H1 (cell line): ENCODE measurements around the gene CDT1. TPM values are rescaled to one million over a fixed set of nuclear protein-coding genes. Genes with fewer than 3 reads are reported as not detected.

ENCODE experiments used
- CTCF ChIA-PET: fragments of 300-600 bp; sonication (Branson Sonifier 250); formaldehyde crosslinking; loops from one replicate; lab custom pipeline; 2021; ENCODE audit not compliant: partially characterized antibody; lab: Charles Lee
- POLR2A ChIA-PET: fragments of 300-600 bp; sonication (Branson Sonifier 250); formaldehyde crosslinking; loops from one replicate; lab custom pipeline; 2021; ENCODE audit warnings: inconsistent platforms; ENCODE audit not compliant: partially characterized antibody; lab: Charles Lee
- DNase-seq, 2 experiments: peaks; one replicate each; pipeline versions ENCODE4 v3.0.0 to v3.0.0-alpha.2; 2010 to 2022; ENCODE audit warnings: low spot score in 2 of 2, low read depth in 1 of 2, mixed read lengths in 1 of 2
- FAIRE-seq: peaks from 2 replicates; lab custom pipeline; 2011; peaks lifted over from hg19 to GRCh38; lab: Jason Lieb, UNC
- H2AFZ ChIP-seq: 2 replicates; pipeline ENCODE4 v1.8.1; 2012; ENCODE audit warnings: low read length, inconsistent platforms
- H2AK5ac ChIP-seq: 2 replicates; pipeline ENCODE4 v1.6.1; 2013; ENCODE audit warnings: low read depth, low read length
- H2BK120ac ChIP-seq: replicated peaks from 2 replicates; pipeline ENCODE3; 2013; ENCODE audit warnings: low read depth, low read length, inconsistent platforms
- H2BK12ac ChIP-seq: 2 replicates; pipeline ENCODE4 v1.6.1; 2013; ENCODE audit warnings: low read depth, low read length
- H2BK15ac ChIP-seq: 2 replicates; pipeline ENCODE4 v1.6.1; 2013; ENCODE audit warnings: low read length
- H2BK20ac ChIP-seq: 2 replicates; pipeline ENCODE4 v1.6.1; 2013; ENCODE audit warnings: low read length
- H2BK5ac ChIP-seq: 2 replicates; pipeline ENCODE4 v1.6.1; 2013; ENCODE audit warnings: low read depth, low read length
- H3K14ac ChIP-seq: 2 replicates; pipeline ENCODE4 v1.6.1; 2013; ENCODE audit warnings: inconsistent platforms; ENCODE audit not compliant: insufficient read length
- H3K18ac ChIP-seq: 2 replicates; pipeline ENCODE4 v1.6.1; 2013; ENCODE audit warnings: low read length; ENCODE audit errors: extremely low read depth
- H3K23ac ChIP-seq: 2 replicates; pipeline ENCODE4 v1.6.1; 2013; ENCODE audit warnings: inconsistent platforms; ENCODE audit not compliant: insufficient read length
- H3K23me2 ChIP-seq: 2 replicates; pipeline ENCODE4 v1.6.1; 2013; ENCODE audit warnings: low read depth, low read length
- H3K27ac ChIP-seq: 2 replicates; pipeline ENCODE4 v1.6.1; 2011; ENCODE audit warnings: low read depth, low read length, inconsistent platforms
- H3K27me3 ChIP-seq, 4 experiments: replicated peaks in 1 of 4; 1 replicate in 1 of 4; 2 replicates in 3 of 4; pipeline versions ENCODE4 v1.6.1 to v1.8.1; 2011 to 2013; ENCODE audit warnings: low read length in 3 of 4, mild to moderate bottlenecking in 3 of 4, inconsistent platforms in 2 of 4, mixed read lengths in 2 of 4, moderate library complexity in 1 of 4; ENCODE audit not compliant: control insufficient read depth in 3 of 4, insufficient read depth in 3 of 4; ENCODE audit errors: extremely low read depth in 1 of 4
- H3K36me3 ChIP-seq, 4 experiments: 2 replicates each; pipeline versions ENCODE4 v1.6.1 to v1.8.1; 2011 to 2013; ENCODE audit warnings: mild to moderate bottlenecking in 4 of 4, low read length in 3 of 4, moderate library complexity in 2 of 4, control low read depth in 1 of 4, inconsistent platforms in 1 of 4; ENCODE audit not compliant: insufficient read depth in 4 of 4, control insufficient read depth in 2 of 4
- H3K4ac ChIP-seq: replicated peaks from 2 replicates; pipeline ENCODE3; 2013; ENCODE audit warnings: low read length, low read depth, mixed read lengths, inconsistent platforms; ENCODE audit not compliant: insufficient read length
- H3K4me1 ChIP-seq, 4 experiments: replicated peaks in 1 of 4; 1 replicate in 1 of 4; 2 replicates in 3 of 4; pipeline versions ENCODE4 v1.6.1 to v1.8.1; 2011 to 2013; ENCODE audit warnings: low read length in 3 of 4, inconsistent platforms in 2 of 4, mixed read lengths in 1 of 4; ENCODE audit not compliant: insufficient read depth in 4 of 4, control insufficient read depth in 3 of 4
- H3K4me2 ChIP-seq, 2 experiments: 2 replicates each; pipeline versions ENCODE4 v1.6.1 to v1.8.1; 2011 to 2013; ENCODE audit warnings: low read depth in 2 of 2, low read length in 2 of 2, control low read depth in 1 of 2, inconsistent platforms in 1 of 2, mild to moderate bottlenecking in 1 of 2; ENCODE audit not compliant: insufficient read depth in 1 of 2
- H3K4me3 ChIP-seq, 4 experiments: fragments of 200-600, 300-600 bp in 1 of 4; sonication (generic), shearing (Covaris generic), sonication (Bioruptor Twin) in 1 of 4; 2 replicates each; pipeline versions ENCODE4 v1.5.1 to v1.8.1; 2011 to 2016; ENCODE audit warnings: low read length in 4 of 4, low read depth in 3 of 4, control low read depth in 2 of 4, inconsistent platforms in 2 of 4, mild to moderate bottlenecking in 2 of 4, mixed read lengths in 1 of 4, moderate library complexity in 1 of 4; ENCODE audit not compliant: insufficient read depth in 2 of 4; ENCODE audit errors: extremely low read depth in 1 of 4
- H3K56ac ChIP-seq: replicated peaks from 2 replicates; pipeline ENCODE3; 2013; ENCODE audit warnings: low read depth, mild to moderate bottlenecking, mixed read lengths, low read length, inconsistent platforms; ENCODE audit not compliant: insufficient read length
- H3K79me1 ChIP-seq: 2 replicates; pipeline ENCODE4 v1.6.1; 2013; ENCODE audit warnings: low read depth, low read length, control low read depth
- H3K79me2 ChIP-seq, 2 experiments: 2 replicates each; pipeline versions ENCODE4 v1.6.1 to v1.8.1; 2012 to 2013; ENCODE audit warnings: low read length in 2 of 2, mild to moderate bottlenecking in 2 of 2, inconsistent platforms in 1 of 2; ENCODE audit not compliant: insufficient read depth in 2 of 2, control insufficient read depth in 1 of 2
- H3K9ac ChIP-seq, 4 experiments: replicated peaks in 1 of 4; 1 replicate in 1 of 4; 2 replicates in 3 of 4; pipeline versions ENCODE4 v1.6.1 to v1.8.1; 2011 to 2013; ENCODE audit warnings: low read depth in 3 of 4, low read length in 3 of 4, control low read depth in 2 of 4, mild to moderate bottlenecking in 2 of 4, moderate library complexity in 2 of 4, inconsistent platforms in 1 of 4; ENCODE audit errors: extremely low read depth in 1 of 4
- H3K9me3 ChIP-seq, 2 experiments: 2 replicates each; pipeline versions ENCODE4 v1.6.1 to v1.8.1; 2012 to 2013; ENCODE audit warnings: mild to moderate bottlenecking in 2 of 2, moderate library complexity in 2 of 2, control low read depth in 1 of 2, inconsistent platforms in 1 of 2, low read depth in 1 of 2, low read length in 1 of 2, mixed read lengths in 1 of 2; ENCODE audit not compliant: insufficient read depth in 2 of 2
- H4K20me1 ChIP-seq, 2 experiments: replicated peaks in 1 of 2; 2 replicates each; pipeline versions ENCODE3 to v1.8.1; 2011 to 2013; ENCODE audit warnings: inconsistent platforms in 2 of 2, low read length in 2 of 2, mild to moderate bottlenecking in 1 of 2; ENCODE audit not compliant: insufficient read depth in 2 of 2, control insufficient read depth in 1 of 2
- H4K5ac ChIP-seq: 2 replicates; pipeline ENCODE4 v1.6.1; 2013; ENCODE audit warnings: low read length, low read depth, mixed read lengths, inconsistent platforms; ENCODE audit not compliant: insufficient read length
- H4K8ac ChIP-seq: 2 replicates; pipeline ENCODE4 v1.8.0; 2013; ENCODE audit warnings: mild to moderate bottlenecking, moderate library complexity, low read length, inconsistent platforms; ENCODE audit not compliant: insufficient read depth; ENCODE audit errors: extremely low read depth
- H4K91ac ChIP-seq: replicated peaks from 2 replicates; pipeline ENCODE3; 2013; ENCODE audit warnings: low read length, mixed read lengths, inconsistent platforms; ENCODE audit not compliant: insufficient read length
- CBX8 ChIP-seq: fragments of 300-800, 300-1000 bp; sonication (generic); IDR thresholded peaks from 2 replicates; pipeline ENCODE4 v1.7.1; 2016; ENCODE audit warnings: low read depth, low read length, borderline replicate concordance
- CHD1 ChIP-seq: IDR thresholded peaks from 2 replicates; pipeline ENCODE4 v1.6.1; 2012; ENCODE audit warnings: low read depth, low read length, improper control_type of control experiment
- EZH2 ChIP-seq: fragments of 200-600 bp; sonication (generic); IDR thresholded peaks from 2 replicates; pipeline ENCODE4 v1.7.1; 2012; ENCODE audit warnings: low read depth, mild to moderate bottlenecking, moderate library complexity, low read length, inconsistent platforms; ENCODE audit not compliant: severe bottlenecking
- GABPA ChIP-seq: IDR thresholded peaks from 2 replicates; pipeline ENCODE4 v1.6.1; 2011; ENCODE audit warnings: mild to moderate bottlenecking, low read length, moderate library complexity, borderline replicate concordance; ENCODE audit not compliant: insufficient read depth
- GTF2F1 ChIP-seq: IDR thresholded peaks from 2 replicates; pipeline ENCODE4 v1.6.1; 2012; ENCODE audit warnings: low read depth, low read length, improper control_type of control experiment, borderline replicate concordance
- POLR2AphosphoS5 ChIP-seq: IDR thresholded peaks from 2 replicates; pipeline ENCODE4 v1.6.1; 2011; ENCODE audit warnings: low read depth, low read length
- RNF2 ChIP-seq: fragments of 200-900, 300-1000 bp; sonication (generic); IDR thresholded peaks from 2 replicates; pipeline ENCODE4 v1.7.1; 2016; ENCODE audit warnings: borderline replicate concordance, low read depth, mild to moderate bottlenecking, antibody characterized with exemption, low read length; ENCODE audit not compliant: poor library complexity, severe bottlenecking; ENCODE audit errors: missing control alignments
- SP4 ChIP-seq: IDR thresholded peaks from 2 replicates; pipeline ENCODE4 v1.6.1; 2012; ENCODE audit warnings: low read length, inconsistent platforms
- WGBS, 2 experiments: shearing (Covaris generic) in 1 of 2; methylation state at CpG; one replicate each; pipeline versions ENCODE4 v1.1.6 to v1.1.7; 2013 to 2015; ENCODE audit warnings: low lambda C conversion rate in 2 of 2, mixed read lengths in 2 of 2, inconsistent platforms in 1 of 2, low coverage in 1 of 2, missing lambda C conversion rate in 1 of 2; ENCODE audit not compliant: insufficient replicate concordance in 2 of 2, insufficient coverage in 1 of 2, insufficient read length in 1 of 2; ENCODE audit errors: extremely low coverage in 1 of 2, missing lambda C conversion rate in 1 of 2; 5-methylcytosine and 5-hydroxymethylcytosine counted together
- polyA plus RNA-seq, 7 experiments: library from polyadenylated mRNA; depleted of rRNA in 3 of 7; stranded (reverse) in 5 of 7; unstranded in 2 of 7; fragments of >200 nt in 5 of 7; fragments of 200-250 nt in 2 of 7; gene quantifications; 1 replicate in 5 of 7; 2 replicates in 1 of 7; 4 replicates in 1 of 7; pipeline versions ENCODE4 v1.2.1 to v1.2.3, GENCODE V29; 2011 to 2013; ENCODE audit warnings: missing spikeins in 2 of 7, mixed read lengths in 2 of 7
- total RNA-seq: library from RNA; stranded (reverse); fragmentation: NEBNext Ultra II Directional; extraction: Animal tissue kit (Norgen Biotek cat#: 25700); gene quantifications from 2 replicates; pipeline ENCODE4 v1.2.1, GENCODE V29; 2021

CDT1 gene
- total and polyA plus RNA-seq, 2 of the 8 experiments (the other 6 are each of a cell fraction or from before 2014, with no cell fraction given), result 76.7 to 95.4 TPM

- no peak for TF ChIP-seq GTF2F1
- no peak for TF ChIP-seq EZH2
- TF ChIP-seq GABPA, result no peak
- TF ChIP-seq SP4, result no peak
- TF ChIP-seq CHD1, result no peak
- TF ChIP-seq POLR2AphosphoS5, result 0 out of 2 replicates have a peak, but pooled peaks have one; percentile 37
- TF ChIP-seq CBX8, result no peak
- no peak for TF ChIP-seq RNF2
- Histone ChIP-seq H2BK15ac (no peak overlapping the region), H2BK20ac (no peak overlapping the region), H2BK120ac (no peak overlapping the region), H3K4ac (no peak overlapping the region), H3K36me3 (peaks cover 36 to 63% (median 47%) of the 10 kb centered on the region in 4 experiments), H4K91ac (no peak overlapping the region), H3K14ac (no peak overlapping the region), H3K9me3 (no peaks in the 10 kb centered on the region), H3K23ac (no peak overlapping the region), H2AFZ (no peak overlapping the region), H3K9ac (no peak overlapping the region), H3K18ac (no peak overlapping the region), H4K5ac (no peak overlapping the region), H3K27me3 (no peaks in the 10 kb centered on the region), H2BK12ac (no peak overlapping the region), H3K4me1 (peaks cover 0 to 19% (median 13%) of the 10 kb centered on the region in 4 experiments; a peak in 5 of 7 replicates), H3K79me1 (peaks cover 15% of the 10 kb centered on the region), H2AK5ac (no peak overlapping the region), H3K27ac (no peak overlapping the region), H4K8ac (peak overlapping the region; percentile 42), H3K79me2 (peaks cover 0 to 28% of the 10 kb centered on the region in 2 experiments; a peak in 2 of 4 replicates), H2BK5ac (no peak overlapping the region; the same call in 1 of the 2 replicates), H3K4me3 (no peak overlapping the region), H3K56ac (no peak overlapping the region), H3K4me2 (no peak overlapping the region; a peak in 1 of 4 replicates), H3K23me2 (peaks cover 13% of the 10 kb centered on the region), H4K20me1 (peaks cover 33 to 48% of the 10 kb centered on the region in 2 experiments)
- FAIRE-seq (no peak), DNase-seq (no peak)
- ChIA-PET POLR2A (interaction anchor here (1.0 to 8.1 kb wide), 17 partner anchors 13 to 358 kb away, joined by 3 to 77 read pairs (median 5); partner anchors contain the start of gene PABPN1L), CTCF (interaction anchor here (0.9 to 2.3 kb wide), 4 partner anchors 9 to 69 kb away, joined by 3 to 8 read pairs (median 4); no protein-coding TSS in a partner anchor)
- WGBS, 2 experiments, result 98% methylated on average over 18 of the region's 21 CpGs; no CpG with 5 or more reads in 1 of the 2 experiments
These were observed 2.4 kb downstream of the CDT1 start for GRCh38 chr16:88805887-88806393.
